Neural cell (in vitro differentiated cells): ENCODE measurements around the gene MAD2L2. TPM values are rescaled to one million over a fixed set of nuclear protein-coding genes. Genes with fewer than 3 reads are reported as not detected.

Source experiments
- H2AFZ ChIP-seq: fragments of 200-600, 300-800 bp; sonication (generic), shearing (Covaris generic); 2 replicates; pipeline ENCODE4 v1.6.0; 2014; ENCODE audit warnings: low read depth, mild to moderate bottlenecking, antibody characterized with exemption, low read length, moderate library complexity
- H3F3A ChIP-seq: fragments of 200-600 bp; shearing (Covaris generic); 2 replicates; pipeline ENCODE4 v1.6.1; 2016; ENCODE audit warnings: mild to moderate bottlenecking, moderate library complexity, mixed read lengths, antibody characterized with exemption, low read length; ENCODE audit not compliant: insufficient read depth, poor library complexity, severe bottlenecking
- H3K27ac ChIP-seq: fragments of 200-600, 300-800 bp; sonication (generic), shearing (Covaris generic); 2 replicates; pipeline ENCODE4 v1.5.1; 2014; ENCODE audit warnings: mild to moderate bottlenecking, low read length, moderate library complexity
- H3K27me3 ChIP-seq: fragments of 300-800, 200-600 bp; sonication (generic), shearing (Covaris generic); 2 replicates; pipeline ENCODE4 v1.6.0; 2014; ENCODE audit warnings: mild to moderate bottlenecking, low read depth, low read length, moderate library complexity; ENCODE audit not compliant: insufficient read depth
- H3K36me3 ChIP-seq: fragments of 300-800, 200-600 bp; sonication (generic), shearing (Covaris generic); 2 replicates; pipeline ENCODE4 v1.5.1; 2014; ENCODE audit warnings: mild to moderate bottlenecking, antibody characterized with exemption, low read length, moderate library complexity; ENCODE audit not compliant: insufficient read depth
- H3K4me2 ChIP-seq: fragments of 300-800, 200-600 bp; sonication (generic), shearing (Covaris generic); 2 replicates; pipeline ENCODE4 v1.6.0; 2014; ENCODE audit warnings: mild to moderate bottlenecking, low read length
- H3K4me3 ChIP-seq: fragments of 300-800, 200-600 bp; sonication (generic), shearing (Covaris generic); 2 replicates; pipeline ENCODE4 v1.5.1; 2014; ENCODE audit warnings: mild to moderate bottlenecking, low read length, moderate library complexity
- H3K79me2 ChIP-seq: fragments of 200-600 bp; shearing (Covaris generic); replicated peaks from 2 replicates; pipeline ENCODE4 v1.6.0; 2014; ENCODE audit warnings: mild to moderate bottlenecking, low read length, moderate library complexity; ENCODE audit not compliant: insufficient read depth
- H3K9ac ChIP-seq: fragments of 300-800, 200-600 bp; sonication (generic), shearing (Covaris generic); 2 replicates; pipeline ENCODE4 v1.6.1; 2016; ENCODE audit warnings: mild to moderate bottlenecking, low read length, mixed read lengths
- H3K9me2 ChIP-seq: fragments of 200-600 bp; shearing (Covaris generic); 2 replicates; pipeline ENCODE4 v1.6.1; 2016; ENCODE audit warnings: mild to moderate bottlenecking, low read length, mixed read lengths; ENCODE audit not compliant: insufficient read depth
- H3K9me3 ChIP-seq: fragments of 200-600, 300-800 bp; sonication (generic), shearing (Covaris generic); 2 replicates; pipeline ENCODE4 v1.6.1; 2016; ENCODE audit warnings: mild to moderate bottlenecking, mixed run types, low read length, moderate library complexity, mixed read lengths
- H4K20me1 ChIP-seq: fragments of 200-600 bp; shearing (Covaris generic); 2 replicates; pipeline ENCODE4 v1.6.1; 2016; ENCODE audit warnings: mild to moderate bottlenecking, mixed run types; ENCODE audit not compliant: insufficient read depth
- CTCF ChIP-seq: fragments of 450-650 bp; IDR thresholded peaks from 2 replicates; pipeline ENCODE4 v1.5.1; 2014; ENCODE audit warnings: antibody characterized with exemption, mild to moderate bottlenecking, moderate library complexity; ENCODE audit not compliant: poor library complexity, severe bottlenecking
- EP300 ChIP-seq: fragments of 450-650 bp; conservative IDR thresholded peaks from 2 replicates; pipeline ENCODE4 v1.6.1; 2014; ENCODE audit warnings: antibody characterized with exemption, mild to moderate bottlenecking, moderate library complexity; ENCODE audit not compliant: poor library complexity, severe bottlenecking
- EZH2 ChIP-seq: fragments of 200-600, 300-800 bp; shearing (Covaris generic), sonication (generic); IDR thresholded peaks from 2 replicates; pipeline ENCODE4 v1.6.1; 2014; ENCODE audit warnings: antibody characterized with exemption, low read length, borderline replicate concordance, mild to moderate bottlenecking; ENCODE audit not compliant: insufficient read depth, poor library complexity, severe bottlenecking
- MXI1 ChIP-seq: fragments of 450-650 bp; conservative IDR thresholded peaks from 2 replicates; pipeline ENCODE4 v1.6.1; 2014; ENCODE audit warnings: antibody characterized with exemption, mild to moderate bottlenecking; ENCODE audit not compliant: poor library complexity, severe bottlenecking
- POLR2AphosphoS5 ChIP-seq: IDR thresholded peaks from 2 replicates; pipeline ENCODE4 v1.6.1; 2012
- RAD21 ChIP-seq: fragments of 450-650 bp; conservative IDR thresholded peaks from 2 replicates; pipeline ENCODE4 v1.6.1; 2014; ENCODE audit warnings: antibody characterized with exemption, mild to moderate bottlenecking, moderate library complexity
- REST ChIP-seq: IDR thresholded peaks from 2 replicates; pipeline ENCODE4 v1.6.1; 2012; ENCODE audit warnings: borderline replicate concordance
- SMC3 ChIP-seq: fragments of 450-650 bp; conservative IDR thresholded peaks from 2 replicates; pipeline ENCODE4 v1.6.1; 2014; ENCODE audit warnings: antibody characterized with exemption, mild to moderate bottlenecking, moderate library complexity; ENCODE audit not compliant: poor library complexity
- TAF1 ChIP-seq: IDR thresholded peaks from 2 replicates; pipeline ENCODE4 v1.6.1; 2012; ENCODE audit warnings: low read depth
- polyA plus RNA-seq: library from polyadenylated mRNA; depleted of rRNA; stranded (reverse); fragments of >200 nt; gene quantifications from 2 replicates; pipeline ENCODE4 v1.2.3, GENCODE V29; 2014

The MAD2L2 gene
- polyA plus RNA-seq, 1 donor from 2014 or later, result 182 TPM

DNA sequence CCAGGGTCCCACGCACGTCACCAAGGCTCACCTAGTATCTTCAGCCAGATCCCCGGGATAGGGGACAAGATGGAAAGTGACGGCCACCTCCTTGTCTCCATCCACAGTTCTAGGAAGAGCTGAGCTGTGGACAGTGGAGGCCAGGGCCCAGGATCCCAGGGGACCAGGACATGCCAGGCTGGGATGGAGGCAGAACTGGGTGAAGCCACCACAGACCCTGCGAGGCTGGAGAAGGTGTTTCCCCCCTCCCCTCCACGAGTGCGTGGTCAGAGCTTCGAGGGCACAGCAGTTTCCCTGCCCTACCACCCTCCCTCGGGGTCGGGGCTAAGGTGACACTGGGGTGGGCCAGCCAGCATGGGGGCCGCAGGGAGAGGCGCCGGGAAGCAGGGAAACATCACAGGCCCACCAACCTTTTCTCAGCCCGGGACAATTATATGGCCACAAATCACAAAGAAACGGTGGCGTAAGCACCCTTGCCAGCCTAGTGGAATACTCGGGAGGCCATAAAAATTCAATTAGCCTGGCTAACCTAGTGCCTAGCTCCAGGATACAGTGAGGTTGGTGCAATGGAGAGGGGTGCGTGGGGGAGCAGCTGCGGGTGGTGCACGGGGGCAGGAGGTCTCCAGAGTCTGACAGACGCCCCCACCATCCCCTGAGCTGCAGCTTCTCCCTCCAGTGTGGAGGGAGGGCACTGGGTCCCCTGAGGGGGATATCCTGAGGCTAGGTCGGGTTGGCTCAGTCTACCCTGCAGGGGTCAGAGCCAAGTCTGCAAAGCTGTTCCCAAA lies 23.9 kb upstream of the MAD2L2 start:
- H3K79me2 ChIP-seq, result peaks cover 4% of the 10 kb centered on the region
- no peak overlapping the region for H2AFZ ChIP-seq
- H3K4me3 ChIP-seq, result no peak overlapping the region
- H3K4me2 ChIP-seq, result no peak overlapping the region
- H3K9me3 ChIP-seq, result no peaks in the 10 kb centered on the region
- H3K9me2 ChIP-seq, result no peaks in the 10 kb centered on the region
- TF ChIP-seq CTCF (no peak), MXI1 (no peak), SMC3 (no peak), POLR2AphosphoS5 (no peak), EZH2 (no peak), TAF1 (no peak), EP300 (no peak), REST (no peak), RAD21 (no peak)
- H4K20me1 ChIP-seq, result no peaks in the 10 kb centered on the region
- no peaks in the 10 kb centered on the region for H3F3A ChIP-seq
- H3K9ac ChIP-seq, result no peak overlapping the region
- H3K27ac ChIP-seq, result peak overlapping the region; percentile 8
- no peaks in the 10 kb centered on the region for H3K27me3 ChIP-seq
- no peaks in the 10 kb centered on the region for H3K36me3 ChIP-seq

GRCh38 chr1:11704194-11704529 lies 23.2 kb upstream of the MAD2L2 start:
- no peaks in the 10 kb centered on the region for H4K20me1 ChIP-seq
- H3K9ac ChIP-seq, result no peak overlapping the region
- no peak overlapping the region for H3K4me2 ChIP-seq

More at GRCh38 chr1:11704194-11704529, 23.2 kb upstream of the MAD2L2 start:
- Histone ChIP-seq H3K27me3 (no peaks in the 10 kb centered on the region), H3K36me3 (no peaks in the 10 kb centered on the region), H2AFZ (no peak overlapping the region), H3K9me3 (no peaks in the 10 kb centered on the region), H3F3A (no peaks in the 10 kb centered on the region), H3K27ac (no peak overlapping the region), H3K4me3 (peak overlapping the region; percentile 1), H3K9me2 (no peaks in the 10 kb centered on the region), H3K79me2 (peaks cover 4% of the 10 kb centered on the region)
- TF ChIP-seq RAD21 (no peak), POLR2AphosphoS5 (no peak), MXI1 (no peak), SMC3 (no peak)
